ENCODE measurements around the gene TPM2.

Gene TPM2

GRCh38 chr9:35717132-35717870 is 27.6 kb upstream of the TPM2 start:
- TF ChIP-seq, protein P1, sequence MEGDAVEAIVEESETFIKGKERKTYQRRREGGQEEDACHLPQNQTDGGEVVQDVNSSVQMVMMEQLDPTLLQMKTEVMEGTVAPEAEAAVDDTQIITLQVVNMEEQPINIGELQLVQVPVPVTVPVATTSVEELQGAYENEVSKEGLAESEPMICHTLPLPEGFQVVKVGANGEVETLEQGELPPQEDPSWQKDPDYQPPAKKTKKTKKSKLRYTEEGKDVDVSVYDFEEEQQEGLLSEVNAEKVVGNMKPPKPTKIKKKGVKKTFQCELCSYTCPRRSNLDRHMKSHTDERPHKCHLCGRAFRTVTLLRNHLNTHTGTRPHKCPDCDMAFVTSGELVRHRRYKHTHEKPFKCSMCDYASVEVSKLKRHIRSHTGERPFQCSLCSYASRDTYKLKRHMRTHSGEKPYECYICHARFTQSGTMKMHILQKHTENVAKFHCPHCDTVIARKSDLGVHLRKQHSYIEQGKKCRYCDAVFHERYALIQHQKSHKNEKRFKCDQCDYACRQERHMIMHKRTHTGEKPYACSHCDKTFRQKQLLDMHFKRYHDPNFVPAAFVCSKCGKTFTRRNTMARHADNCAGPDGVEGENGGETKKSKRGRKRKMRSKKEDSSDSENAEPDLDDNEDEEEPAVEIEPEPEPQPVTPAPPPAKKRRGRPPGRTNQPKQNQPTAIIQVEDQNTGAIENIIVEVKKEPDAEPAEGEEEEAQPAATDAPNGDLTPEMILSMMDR (IDR thresholded peaks at IDR 0.05) = no peak

DNA sequence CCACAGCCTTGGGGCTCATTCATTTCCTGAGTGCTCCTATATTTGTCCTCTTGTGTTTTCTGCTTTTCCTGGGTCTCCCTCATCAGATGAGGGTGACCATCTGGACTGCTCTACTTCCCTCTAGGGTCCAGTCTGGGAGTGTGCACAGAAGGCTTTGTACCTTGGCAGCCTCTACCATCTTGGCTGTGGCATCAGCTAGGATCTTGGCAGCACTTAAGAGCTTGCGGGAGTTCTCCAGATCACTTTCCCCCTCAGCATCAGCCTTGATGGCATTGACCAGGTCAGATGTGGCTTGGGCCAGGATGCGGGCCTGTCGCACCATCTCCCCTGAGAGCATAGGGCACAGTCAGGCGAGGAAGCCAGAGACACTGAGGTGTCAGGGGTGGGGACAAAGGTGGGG is 26.5 kb upstream of the TPM2 start:
- TF ChIP-seq, protein P1 (IDR thresholded peaks at IDR 0.05) = no peak

GRCh38 chr9:35714579-35715252 is 25.0 kb upstream of the TPM2 start:
- TF ChIP-seq, protein P1 (IDR thresholded peaks at IDR 0.05) = no peak

DNA sequence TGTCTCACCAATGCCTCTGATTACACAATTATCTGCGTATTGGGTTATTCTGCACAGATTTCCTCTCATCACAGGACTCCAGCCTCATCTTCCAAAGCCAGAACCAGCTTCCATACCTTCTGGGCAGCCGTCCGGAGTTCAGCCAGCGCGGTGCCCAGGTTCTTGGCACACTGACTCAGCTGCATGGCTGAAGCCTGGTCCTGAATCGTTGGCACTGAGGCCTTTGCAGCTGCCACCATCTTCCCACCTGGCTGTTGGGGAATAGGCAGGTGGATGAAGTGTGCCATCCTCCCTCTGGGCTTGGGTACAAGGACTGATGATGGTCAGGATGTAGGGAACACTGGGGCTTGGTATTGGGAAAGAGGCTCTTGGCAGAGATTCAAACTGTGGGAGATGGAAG is 24.4 kb upstream of the TPM2 start:
- TF ChIP-seq, protein P1 (IDR thresholded peaks at IDR 0.05) = no peak

DNA sequence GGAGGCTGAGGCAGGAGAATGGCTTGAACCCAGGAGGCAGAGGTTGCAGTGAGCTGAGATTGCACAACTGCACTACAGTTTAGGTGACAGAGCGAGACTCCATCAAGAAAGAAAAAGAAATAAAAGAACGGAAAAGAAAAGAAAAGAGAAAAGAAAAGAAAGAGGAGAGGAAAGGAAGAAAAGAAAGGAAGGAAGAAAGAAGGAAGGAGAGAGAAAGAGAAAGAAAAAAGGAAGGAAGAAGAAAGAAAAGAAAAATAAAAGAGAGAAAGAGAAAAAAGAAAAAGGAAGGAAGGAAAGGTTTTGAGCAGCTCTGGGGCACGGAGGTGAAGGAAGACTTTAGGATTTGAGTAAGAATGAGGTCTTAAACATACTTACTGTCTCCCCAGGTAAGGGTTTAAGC is 23.9 kb upstream of the TPM2 start:
- TF ChIP-seq, protein P1 (IDR thresholded peaks at IDR 0.05) = no peak

DNA sequence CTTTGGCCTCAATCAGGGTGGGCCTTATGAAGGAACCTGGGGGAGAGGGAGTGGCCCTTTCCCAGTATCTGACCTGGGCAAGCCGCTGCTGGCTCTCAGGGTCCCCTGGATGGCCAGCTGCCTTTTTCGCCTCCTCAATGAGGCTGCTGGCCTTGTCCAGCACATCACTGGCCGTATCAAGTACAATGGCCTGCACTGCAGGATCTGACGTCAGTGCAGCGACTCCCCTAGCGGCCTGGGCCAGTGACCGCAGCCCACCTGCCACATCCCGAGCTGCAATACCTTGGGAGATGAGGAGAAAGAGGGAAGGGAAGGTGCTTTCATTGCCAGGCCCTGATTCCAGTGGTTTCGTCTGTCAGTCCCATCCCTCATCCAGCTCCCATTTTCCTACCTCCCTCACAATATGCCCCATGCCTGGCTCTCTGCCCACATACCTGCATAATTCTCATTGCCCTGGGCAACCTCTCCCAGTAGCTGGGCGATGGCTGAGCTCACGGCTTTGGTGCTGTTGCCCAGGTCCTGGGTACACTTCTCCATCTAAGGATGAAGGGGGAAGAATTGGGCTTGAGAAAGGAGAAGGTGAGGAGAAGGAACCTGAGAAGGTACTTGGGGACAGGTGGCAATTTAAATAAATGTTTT is 23.2 kb upstream of the TPM2 start:
- TF ChIP-seq, protein P1 (IDR thresholded peaks at IDR 0.05) = no peak

DNA sequence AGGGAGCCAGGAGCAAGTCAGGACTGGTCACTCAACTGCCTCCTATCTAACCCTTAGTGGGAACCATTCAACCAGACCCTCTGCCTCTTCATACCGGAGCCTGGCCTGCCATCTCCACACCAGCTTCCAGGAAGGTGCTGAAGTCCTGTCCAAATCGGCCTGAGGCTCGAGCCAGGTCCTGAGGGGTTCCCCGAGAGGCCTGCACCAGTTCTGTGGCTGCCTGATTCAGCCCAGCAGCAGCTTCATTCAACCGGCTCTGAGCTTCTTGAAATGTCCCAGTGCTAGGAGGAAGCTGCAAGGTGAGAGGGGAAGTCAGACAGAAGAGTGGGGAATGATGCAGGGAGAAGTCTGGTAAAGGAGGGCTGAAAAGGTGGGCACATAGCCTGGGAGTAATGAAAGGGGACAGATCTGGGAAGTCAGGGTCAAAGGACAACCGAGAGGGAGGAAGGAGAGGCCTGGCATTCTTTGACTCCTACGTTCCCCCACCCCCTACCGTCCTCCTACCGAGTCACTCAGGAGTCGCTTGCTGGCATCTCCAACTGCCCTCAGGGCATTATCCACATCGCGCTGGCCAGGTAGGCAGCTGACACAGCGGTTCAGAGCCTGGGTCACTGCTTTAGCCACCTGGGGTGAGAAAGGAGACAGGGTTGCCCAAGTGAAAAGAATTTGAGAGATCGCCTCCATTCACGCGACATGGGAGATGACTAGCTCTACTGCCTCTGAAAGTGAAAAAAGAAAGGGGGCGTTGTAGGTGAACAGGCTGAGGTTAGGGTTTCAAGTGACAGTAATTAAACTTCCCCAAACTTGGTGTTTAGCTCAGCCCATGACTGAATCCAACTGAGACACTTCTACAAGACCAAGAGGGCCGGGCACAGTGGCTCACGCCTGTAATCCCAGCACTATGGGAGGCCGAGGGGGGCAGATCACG is 22.0 kb upstream of the TPM2 start:
- TF ChIP-seq, protein P1 (IDR thresholded peaks at IDR 0.05) = no peak
